HG02885 (cell line): ENCODE results near the gene ADAM15.

Experiments used
- ATAC-seq: cut with Tn5 transposase; IDR thresholded peaks from one replicate; pipeline ENCODE4 v1.9.1; 2021; ENCODE audit warnings: mild to moderate bottlenecking; ENCODE audit not compliant: unreplicated experiment, poor library complexity

The ADAM15 gene

DNA sequence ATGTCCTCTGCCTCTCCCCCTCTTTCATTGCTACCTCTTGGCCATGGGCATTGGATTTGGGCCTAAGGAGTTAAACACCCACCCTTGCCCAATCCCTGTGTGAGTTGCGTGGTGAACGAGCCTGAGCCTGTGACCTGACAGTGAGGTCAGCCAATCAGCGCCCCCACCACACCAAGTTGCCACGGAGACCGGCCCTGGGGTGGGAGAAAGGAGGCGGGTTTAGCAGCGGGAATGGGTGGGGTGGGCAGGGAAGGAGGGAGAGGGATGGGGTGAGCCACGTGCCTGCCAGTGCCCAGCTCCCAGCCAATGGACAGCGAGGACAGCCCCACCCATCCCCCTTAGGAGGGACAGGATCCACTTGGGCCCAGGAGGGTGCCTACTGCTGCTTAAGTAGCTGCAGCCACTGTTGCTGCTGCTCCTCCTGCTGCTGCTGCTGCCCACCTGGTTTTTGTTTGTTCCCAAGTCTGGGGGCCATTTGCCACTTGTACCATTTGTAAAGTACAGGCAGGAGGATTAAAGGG, 39.0 kb upstream of the ADAM15 start:
- ATAC-seq = no peak

DNA sequence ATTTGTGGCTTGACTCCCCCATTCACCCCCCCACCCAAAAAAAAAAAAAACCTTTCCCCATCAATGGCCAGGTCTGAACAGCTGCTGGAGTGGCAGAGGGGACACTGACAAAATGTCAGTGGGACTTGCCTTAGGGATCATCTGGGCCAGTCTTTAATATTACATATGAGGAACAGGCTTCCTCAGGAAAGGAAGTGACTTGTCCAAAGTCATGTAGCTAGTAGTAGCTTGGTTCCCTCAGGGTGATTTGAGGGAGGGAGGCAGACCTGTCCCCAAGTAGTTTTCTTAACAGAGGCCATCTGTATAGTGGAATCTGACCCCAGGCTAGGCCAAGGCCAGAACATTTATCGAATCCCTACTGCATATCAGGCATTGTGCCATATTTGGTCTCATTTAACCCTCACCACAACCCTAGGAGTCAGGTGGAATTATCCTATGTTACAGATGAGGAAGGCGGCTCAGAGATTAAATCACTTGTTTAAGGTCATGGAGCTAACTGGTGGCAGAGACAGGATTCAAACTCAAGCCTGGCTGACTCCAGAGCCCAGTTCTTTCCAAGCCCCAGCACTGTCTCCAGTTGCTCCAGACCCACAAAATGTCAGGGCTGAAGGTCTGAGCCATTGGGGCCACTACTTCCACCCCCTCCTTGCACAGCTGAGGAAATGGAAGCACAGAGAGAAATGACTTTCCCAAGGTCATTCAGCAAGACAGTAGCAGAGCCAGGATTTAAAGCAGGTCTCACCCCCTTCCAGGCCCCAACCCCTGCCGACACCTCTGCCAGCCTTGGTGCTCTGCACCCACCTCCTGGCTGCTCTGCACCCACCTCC, 38.1 kb upstream of the ADAM15 start:
- ATAC-seq = no peak

DNA sequence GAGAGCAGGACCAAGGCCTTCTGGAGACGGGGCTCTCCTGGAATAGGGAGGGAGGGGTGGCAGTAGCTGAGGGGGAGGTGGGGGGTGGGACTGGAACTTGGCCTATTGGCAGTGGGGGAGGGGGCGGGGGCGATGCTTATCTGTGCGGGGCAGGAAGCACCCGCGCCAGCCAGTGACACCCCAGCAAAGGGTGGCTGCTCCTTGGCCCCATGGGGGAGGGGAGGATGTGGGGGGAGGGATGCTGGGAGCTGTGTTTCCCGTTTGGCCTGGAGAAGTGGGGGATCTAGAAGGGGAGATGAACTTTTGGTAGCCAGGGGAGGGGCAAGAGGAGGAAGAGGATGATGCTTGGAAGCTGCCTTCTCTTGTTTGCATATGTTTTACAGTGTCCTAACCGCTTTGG, 37.5 kb upstream of the ADAM15 start:
- ATAC-seq = no peak

DNA sequence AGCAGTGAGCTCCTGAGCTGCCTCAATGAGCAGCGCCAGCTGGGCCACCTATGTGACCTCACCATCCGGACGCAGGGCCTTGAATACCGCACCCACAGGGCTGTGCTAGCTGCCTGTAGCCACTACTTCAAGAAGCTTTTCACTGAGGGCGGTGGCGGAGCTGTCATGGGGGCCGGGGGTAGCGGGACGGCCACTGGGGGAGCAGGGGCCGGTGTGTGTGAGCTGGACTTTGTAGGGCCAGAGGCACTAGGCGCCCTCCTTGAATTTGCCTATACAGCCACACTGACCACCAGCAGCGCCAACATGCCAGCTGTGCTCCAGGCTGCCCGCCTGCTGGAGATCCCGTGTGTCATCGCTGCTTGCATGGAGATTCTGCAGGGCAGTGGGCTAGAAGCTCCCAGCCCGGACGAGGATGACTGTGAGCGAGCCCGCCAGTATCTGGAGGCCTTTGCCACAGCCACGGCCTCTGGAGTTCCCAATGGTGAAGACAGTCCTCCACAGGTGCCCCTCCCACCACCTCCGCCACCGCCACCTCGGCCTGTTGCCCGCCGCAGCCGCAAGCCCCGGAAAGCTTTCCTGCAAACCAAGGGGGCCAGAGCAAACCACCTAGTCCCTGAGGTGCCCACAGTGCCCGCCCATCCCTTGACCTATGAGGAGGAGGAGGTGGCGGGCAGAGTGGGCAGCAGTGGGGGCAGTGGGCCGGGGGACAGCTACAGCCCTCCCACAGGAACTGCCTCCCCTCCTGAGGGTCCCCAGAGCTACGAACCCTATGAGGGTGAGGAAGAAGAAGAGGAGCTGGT, 36.2 kb upstream of the ADAM15 start:
- no peak for ATAC-seq

DNA sequence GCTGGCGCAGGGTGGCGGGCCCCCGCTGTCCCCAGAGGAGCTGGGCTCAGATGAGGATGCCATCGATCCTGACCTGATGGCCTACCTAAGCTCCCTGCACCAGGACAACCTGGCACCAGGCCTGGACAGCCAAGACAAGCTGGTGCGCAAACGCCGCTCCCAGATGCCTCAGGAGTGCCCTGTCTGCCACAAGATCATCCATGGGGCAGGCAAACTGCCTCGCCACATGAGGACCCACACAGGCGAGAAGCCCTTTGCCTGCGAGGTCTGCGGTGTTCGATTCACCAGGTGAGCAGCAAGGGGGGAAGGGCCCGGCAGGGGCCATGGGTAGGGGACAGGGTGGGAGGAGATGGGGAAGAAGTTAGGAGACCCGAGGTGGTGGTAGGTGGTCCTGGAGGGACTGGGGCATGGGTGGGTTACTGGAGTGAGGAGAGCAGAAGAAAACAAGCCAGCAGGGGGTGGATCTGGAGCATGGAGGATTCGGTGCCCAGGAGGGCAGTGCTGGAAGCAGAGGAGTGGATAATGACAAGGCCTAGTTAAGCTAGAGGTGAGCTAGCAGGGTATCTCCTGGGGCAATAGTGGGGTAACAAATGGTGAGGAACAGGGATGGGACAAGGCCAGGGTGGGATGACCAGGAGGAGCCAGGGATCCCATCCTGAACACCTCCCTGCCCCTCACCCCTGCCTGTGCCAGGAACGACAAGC, 35.4 kb upstream of the ADAM15 start:
- no peak for ATAC-seq

DNA sequence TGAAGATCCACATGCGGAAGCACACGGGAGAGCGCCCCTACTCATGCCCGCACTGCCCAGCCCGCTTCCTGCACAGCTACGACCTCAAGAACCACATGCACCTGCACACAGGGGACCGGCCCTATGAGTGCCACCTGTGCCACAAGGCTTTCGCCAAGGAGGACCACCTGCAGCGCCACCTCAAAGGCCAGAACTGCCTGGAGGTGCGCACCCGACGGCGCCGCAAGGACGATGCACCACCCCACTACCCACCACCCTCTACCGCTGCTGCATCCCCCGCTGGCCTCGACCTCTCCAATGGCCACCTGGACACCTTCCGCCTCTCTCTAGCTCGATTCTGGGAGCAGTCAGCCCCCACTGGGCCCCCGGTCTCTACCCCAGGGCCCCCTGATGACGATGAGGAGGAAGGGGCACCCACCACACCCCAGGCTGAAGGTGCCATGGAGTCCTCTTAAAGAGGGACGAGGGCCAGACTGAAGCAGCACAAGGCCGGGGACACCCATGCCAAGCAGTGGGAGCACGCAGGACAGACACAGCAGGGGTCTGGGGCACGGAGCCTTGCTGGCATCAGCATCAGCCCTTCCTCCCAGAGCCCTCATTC, 34.8 kb upstream of the ADAM15 start:
- ATAC-seq = no peak

DNA sequence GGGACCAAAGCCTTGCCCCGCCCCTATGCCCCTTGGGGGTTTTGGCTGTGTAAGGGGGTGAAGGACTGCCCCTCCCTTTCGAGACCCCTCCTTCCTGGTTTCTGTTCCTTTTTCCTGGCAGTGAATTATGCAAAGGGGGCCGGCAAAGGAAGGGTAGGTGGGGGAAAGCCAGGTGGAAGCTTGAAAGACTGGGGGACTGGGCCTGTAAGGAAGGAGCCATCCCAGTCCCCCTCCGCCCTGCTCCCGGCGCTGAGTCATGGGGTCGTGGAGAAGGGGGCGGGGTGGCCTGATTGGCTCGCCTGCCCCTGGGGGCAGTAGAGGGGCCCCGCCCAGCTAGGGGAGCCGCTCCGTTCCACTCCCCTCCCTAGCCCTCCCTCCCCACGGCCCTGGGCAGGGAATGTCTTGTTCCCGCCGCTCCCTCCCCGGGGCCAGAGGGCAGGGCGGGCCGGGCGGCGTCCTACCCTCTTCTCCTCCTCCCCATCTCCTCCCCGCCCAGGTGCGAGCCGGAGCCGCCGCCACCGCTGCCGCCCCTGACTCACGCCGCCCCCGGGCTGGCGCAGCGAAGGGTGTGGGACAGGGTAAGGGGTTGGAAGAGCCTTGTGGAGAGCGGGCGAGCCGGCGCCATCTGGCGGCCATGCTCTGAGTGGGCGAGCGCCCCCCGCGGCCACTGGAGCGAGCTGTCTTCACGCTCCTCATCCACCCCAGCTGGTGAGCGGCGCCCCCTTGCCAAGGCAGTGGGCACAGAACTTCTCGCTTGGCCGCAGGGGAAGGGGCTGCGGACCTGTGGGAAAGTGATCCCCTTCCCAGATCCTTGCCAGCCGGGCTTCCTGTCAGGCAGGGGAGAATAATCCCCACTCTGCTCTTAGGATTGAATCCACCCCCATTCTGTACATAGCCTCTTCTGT, 33.8 kb upstream of the ADAM15 start:
- ATAC-seq = peak; percentile 84

DNA sequence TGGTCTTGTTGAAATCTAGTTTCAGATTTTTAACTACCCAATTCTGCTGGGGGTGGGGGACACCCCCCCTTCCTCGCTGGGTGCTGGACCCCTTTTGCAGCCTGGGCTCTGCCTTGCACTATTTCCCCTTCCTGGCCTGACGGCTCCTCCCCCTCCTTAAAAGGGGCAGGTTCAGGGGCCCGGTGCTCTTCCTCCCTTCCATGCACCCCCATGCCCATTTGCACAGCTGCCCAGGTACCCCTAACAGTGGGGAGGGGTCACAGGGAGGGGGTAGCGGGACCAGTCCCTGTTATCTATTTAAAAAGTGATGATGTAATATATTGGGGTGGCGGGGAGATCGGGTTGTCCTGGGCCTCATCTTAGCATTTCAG, 33.2 kb upstream of the ADAM15 start:
- no peak for ATAC-seq

DNA sequence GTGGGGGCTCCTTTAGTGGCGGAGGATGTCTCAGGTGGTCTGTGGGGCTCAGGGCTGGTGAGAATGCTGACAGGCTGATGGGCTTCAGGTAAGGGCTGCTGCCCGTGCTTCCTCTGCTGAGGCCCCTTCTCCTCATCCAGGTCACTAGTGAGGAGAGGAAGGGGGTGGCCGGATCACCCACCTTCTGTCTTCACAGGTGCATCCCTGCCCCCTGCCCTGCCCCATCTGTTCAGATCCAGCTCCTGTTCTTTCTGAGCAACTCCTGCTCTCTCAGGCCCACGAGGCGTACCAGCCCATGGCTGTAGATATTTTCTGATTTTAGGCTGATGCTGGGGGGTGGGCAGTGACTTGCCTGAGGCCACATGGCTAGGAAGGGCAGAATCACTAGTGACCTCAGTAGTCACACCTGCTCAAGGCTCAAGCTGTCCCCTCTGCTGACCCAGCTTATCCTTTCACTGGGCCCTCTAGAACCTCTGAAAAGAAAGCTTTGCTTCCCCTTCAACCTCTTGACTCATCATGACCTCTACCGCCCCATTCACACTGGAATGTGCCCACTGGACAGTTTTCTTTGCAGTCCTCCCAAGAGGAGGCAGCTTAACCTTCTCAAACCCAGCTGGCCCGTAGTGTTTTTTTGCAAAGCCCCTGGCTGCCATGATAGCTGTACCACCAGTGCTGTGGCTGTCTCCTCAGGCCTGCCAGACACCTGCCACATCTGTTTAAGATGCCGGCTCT, 32.3 kb upstream of the ADAM15 start:
- ATAC-seq = no peak

DNA sequence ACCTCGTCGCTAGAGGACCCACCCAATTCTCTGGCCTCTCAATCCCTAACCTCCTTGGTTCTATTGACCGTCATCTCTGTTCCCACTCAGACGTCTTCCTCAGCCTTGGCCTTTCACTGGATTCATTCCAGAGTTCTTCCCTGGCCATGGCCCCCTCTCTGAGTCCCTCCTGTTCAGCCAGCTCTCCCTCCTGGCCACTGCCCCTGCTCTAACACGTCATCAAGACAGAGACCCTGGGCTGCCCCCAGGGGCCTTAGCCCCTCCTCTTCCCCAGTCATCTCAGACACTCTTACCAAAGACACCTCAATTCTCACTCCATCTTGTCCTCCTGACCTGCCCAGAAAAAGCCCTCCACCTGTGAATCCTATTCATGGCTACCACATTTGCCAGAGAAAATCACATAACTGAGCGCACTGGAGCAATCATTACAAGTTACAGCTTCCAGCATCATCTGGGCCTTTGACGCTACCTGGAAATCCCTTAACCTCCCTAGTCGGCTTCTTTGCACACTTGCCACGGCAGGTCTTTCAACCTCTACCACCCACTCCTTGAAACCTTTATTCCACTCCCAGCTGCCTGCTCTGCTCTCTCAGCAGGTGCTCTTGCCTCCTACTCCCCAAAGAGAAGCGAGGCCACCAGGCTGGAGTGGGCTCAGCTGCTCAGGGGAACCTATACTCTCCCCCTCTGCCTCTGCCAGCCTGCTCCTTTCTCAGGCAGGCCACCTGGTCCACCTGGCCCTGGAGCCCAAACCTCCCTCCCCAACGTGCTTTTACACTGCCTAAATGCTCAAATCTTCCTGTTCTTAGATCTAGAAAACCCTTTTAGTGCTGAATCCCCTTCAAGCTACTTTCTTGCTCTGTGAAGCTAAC, 31.5 kb upstream of the ADAM15 start:
- no peak for ATAC-seq

DNA sequence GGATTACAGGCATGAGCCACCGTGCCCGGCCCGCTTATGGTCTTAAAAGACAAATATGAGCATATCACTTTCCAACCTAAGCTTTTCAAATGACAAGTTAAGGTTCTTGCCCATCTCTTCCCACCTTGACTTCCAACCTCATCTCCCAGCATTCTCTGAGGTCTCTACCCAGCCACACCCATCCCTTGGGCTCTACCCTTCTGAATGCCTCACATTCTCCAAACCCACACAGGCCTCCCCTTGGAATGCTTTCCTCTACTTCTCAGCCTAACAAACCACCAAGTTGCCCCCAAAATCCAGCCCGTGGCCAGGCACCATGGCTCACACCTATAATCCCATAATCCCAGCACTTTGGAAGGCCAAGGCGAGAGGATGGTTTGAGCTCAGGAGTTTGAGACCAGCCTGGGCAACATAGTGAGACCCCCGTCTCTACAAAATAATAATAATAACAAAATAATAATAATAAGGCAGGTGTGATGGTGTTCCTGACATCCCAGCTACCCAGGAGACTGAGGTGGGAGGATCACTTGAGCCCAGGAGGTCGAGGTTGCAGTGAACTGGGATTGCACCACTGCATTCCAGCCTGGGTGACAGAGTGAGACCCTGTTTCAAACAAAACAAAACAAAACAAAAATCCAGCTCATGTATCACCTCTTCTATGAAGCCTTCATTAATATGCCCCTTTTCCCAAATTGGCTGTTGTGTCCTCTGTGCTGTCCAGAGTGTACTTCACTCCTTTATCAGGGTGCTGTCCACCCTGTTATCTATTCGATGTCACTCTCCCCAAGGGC, 28.8 kb upstream of the ADAM15 start:
- no peak for ATAC-seq

DNA sequence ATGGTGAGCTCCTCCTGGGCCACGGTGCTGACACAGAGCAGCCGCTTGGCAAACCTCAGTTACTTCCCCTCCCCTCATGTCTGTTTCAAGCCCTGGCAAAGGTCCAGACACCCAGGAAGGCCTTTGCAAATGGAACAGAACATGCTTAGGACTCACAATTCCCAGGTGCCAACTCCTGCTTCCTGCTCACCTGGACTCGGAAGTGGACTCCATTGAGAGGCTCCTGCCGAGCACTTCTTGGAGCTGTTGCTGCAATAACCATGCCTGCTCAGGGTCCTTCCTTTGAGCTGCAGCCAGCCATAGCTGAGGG, 28.2 kb upstream of the ADAM15 start:
- ATAC-seq = no peak

DNA sequence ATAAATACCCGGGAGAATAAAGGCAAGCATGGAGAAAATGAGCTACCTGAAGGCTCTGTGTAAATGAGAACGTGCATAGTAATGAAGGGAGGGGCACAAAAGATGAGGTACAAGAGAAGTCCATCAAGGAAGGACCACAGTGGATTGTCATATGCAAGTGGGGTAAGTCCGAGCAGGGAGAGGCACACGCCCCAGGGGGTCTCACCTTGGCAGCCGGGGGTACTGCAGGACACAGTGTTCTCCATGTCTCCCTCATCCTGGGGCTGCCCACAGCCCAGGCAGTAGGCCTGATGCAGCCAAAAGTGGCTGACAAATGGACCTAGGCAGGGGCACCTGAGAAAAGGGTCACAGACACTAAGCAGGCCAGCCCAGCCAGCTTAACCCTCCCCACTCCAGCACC, 27.5 kb upstream of the ADAM15 start:
- no peak for ATAC-seq

DNA sequence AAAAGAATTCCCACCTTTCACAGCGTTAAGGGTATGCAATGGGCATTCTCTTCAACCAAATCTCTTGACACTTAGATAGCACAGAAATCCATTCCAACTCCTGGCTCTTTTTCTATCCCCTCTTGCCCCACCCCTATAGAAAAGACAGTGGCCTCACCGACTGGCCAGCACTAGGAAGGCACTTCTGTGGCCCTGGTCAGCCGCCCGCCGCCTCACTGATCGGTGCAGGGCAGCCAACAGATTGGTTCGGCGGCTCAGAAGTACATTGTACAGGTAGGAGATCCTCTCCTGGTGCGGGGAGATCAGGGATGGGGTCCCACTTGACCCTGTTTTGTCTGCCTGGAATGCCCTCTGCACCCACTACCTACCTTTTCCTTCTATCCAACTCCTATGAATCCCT, 26.8 kb upstream of the ADAM15 start:
- ATAC-seq = no peak

DNA sequence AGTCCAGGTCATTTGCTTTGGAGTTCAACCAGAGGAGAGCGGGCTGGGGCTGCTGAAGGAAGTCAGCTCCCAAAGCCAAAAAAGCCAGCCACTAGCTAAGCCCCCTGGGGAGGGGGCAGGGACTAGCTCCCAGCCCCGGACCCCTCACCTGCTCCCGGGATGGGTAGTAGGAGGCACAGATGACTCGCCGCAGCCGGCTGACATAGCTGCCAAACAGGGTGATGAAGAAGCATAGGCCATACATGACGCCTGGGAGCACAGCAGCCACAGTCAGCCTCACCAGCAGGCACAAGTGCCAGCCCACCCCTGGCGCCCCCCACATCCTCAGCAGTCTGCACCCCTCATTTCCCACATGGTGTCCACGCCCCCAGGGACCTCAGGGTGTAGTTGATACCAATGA, 25.0 kb upstream of the ADAM15 start:
- ATAC-seq = no peak

DNA sequence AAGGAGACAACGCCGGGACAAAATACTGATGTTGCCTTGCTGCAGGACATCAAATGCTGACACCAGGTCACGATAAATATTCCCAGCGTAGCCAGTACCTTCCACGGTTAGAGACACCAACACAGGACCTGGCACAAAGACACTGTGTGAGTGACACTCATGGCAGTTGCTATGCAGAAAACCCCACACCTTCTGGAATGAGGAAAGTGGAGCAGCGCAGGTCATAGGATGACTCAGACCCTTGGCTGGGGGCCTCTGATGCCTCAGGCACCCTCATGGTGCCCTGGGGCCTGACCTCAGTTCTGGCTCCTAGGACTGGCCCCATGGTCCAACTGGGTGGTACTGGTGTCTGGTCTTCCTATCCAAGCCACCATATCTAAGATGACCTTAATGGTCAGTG, 24.5 kb upstream of the ADAM15 start:
- no peak for ATAC-seq

DNA sequence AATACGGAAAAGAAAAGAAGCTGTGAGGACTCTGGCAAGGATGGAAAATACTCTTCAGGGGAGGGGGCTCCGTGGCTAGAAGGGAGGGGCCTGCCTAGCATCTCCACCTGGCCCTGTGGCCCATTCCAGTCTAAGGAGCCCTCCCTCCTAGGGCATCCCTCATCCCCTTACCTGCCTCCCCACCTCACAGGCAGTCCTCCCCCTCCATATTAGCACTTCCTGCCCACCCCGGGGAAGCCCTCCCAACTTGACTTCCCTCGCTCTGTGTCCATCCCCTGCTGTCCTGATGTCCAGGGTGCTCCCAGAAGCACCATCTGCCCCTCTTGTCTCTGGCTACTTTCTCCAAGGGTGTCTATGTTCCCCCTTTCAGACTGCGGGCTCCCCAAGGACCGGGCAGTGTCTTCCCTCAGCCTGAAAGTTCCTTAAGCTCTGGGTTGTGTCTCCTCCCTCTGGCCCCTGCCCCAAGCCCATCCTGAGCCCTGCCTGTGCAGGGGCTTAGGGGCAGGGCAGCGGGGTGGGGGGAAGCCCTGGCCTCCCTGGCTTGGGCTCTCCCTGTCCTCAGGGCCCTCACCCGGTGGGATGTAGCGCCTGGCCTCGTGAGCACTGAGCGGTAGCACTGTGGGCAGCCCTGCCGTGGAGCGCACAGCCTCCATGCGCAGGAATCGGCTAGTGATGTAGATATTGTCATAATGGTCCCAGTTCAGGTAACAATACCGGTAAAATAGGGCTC, 21.4 kb upstream of the ADAM15 start:
- no peak for ATAC-seq
